GM12878 (cell line): ENCODE measurements around the gene NPPB. TPM values are rescaled to one million over a fixed set of nuclear protein-coding genes. Genes with fewer than 3 reads are reported as not detected.

Experiments used
- ATAC-seq: fragments of 200-7000 bp; cut with Tn5 transposase; 3 replicates; pipeline ENCODE4 v1.9.1; 2020; ENCODE audit warnings: mild to moderate bottlenecking, moderate library complexity
- BruUV-seq: library from RNA; stranded (reverse); fragments of 400-500 nt; replicated peaks from 2 replicates; lab custom pipeline; 2021; lab: Mats Ljungman, UMichigan
- CTCF ChIA-PET: fragments of 300-600 bp; sonication (Branson Sonifier 250); formaldehyde crosslinking; extraction: SDS; loops from one replicate; lab custom pipeline; 2021; ENCODE audit warnings: inconsistent platforms; lab: Yijun Ruan, JAX
- POLR2A ChIA-PET: fragments of 350-600 bp; formaldehyde crosslinking; extraction: SDS; loops from one replicate; lab custom pipeline; 2021; ENCODE audit warnings: inconsistent platforms; lab: Charles Lee
- RAD21 ChIA-PET: fragments of 300-600 bp; sonication (Branson Sonifier 250); formaldehyde crosslinking; loops from one replicate; lab custom pipeline; 2023; ENCODE audit warnings: antibody characterized with exemption; ENCODE audit not compliant: unreplicated experiment; lab: Charles Lee
- SMC1A ChIA-PET: fragments of 300-600 bp; sonication (Branson Sonifier 250); formaldehyde crosslinking; loops from one replicate; lab custom pipeline; 2023; ENCODE audit not compliant: unreplicated experiment, uncharacterized antibody; lab: Charles Lee
- DNase-seq: peaks from one replicate; pipeline ENCODE4 v3.0.0-alpha.2; 2011; ENCODE audit warnings: low read depth, low spot score
- FAIRE-seq: peaks from 3 replicates; lab custom pipeline; 2011; peaks lifted over from hg19 to GRCh38; lab: Jason Lieb, UNC
- H2AFZ ChIP-seq: 2 replicates; pipeline ENCODE4 v1.6.0; 2011; ENCODE audit warnings: low read depth, low read length, control low read depth; ENCODE audit not compliant: control insufficient read depth
- H3K27ac ChIP-seq: 2 replicates; pipeline ENCODE4 v1.5.1; 2011; ENCODE audit warnings: control low read depth; ENCODE audit not compliant: control insufficient read depth, insufficient read depth
- H3K27me3 ChIP-seq, 2 experiments: replicated peaks in 1 of 2; 2 replicates each; pipeline versions ENCODE4 v1.6.0 to v1.6.1; 2011; ENCODE audit warnings: low read length in 1 of 2; ENCODE audit not compliant: control insufficient read depth in 2 of 2, insufficient read depth in 2 of 2
- H3K36me3 ChIP-seq, 2 experiments: 2 replicates each; pipeline ENCODE4 v1.5.1; 2011; ENCODE audit warnings: low read length in 1 of 2; ENCODE audit not compliant: control insufficient read depth in 2 of 2, insufficient read depth in 2 of 2
- H3K4me1 ChIP-seq: 2 replicates; pipeline ENCODE4 v1.6.1; 2011; ENCODE audit warnings: mild to moderate bottlenecking, low read length, moderate library complexity, mixed read lengths; ENCODE audit not compliant: control insufficient read depth, insufficient read depth
- H3K4me2 ChIP-seq: 2 replicates; pipeline ENCODE4 v1.6.0; 2011; ENCODE audit warnings: control low read depth; ENCODE audit not compliant: control insufficient read depth, insufficient read depth
- H3K4me3 ChIP-seq: fragments of 200-600 bp; sonication (generic); 2 replicates; pipeline ENCODE4 v1.5.1; 2016
- H3K79me2 ChIP-seq: 2 replicates; pipeline ENCODE4 v1.6.0; 2011; ENCODE audit warnings: low read length; ENCODE audit not compliant: control insufficient read depth, insufficient read depth
- H3K9ac ChIP-seq: 2 replicates; pipeline ENCODE4 v1.8.0; 2011; ENCODE audit warnings: low read length, control low read depth, mixed read lengths; ENCODE audit not compliant: control insufficient read depth, insufficient read depth
- H3K9me3 ChIP-seq: replicated peaks from 3 replicates; pipeline ENCODE4 v1.5.1; 2011; ENCODE audit warnings: mild to moderate bottlenecking, low read length; ENCODE audit not compliant: control insufficient read depth, insufficient read depth
- H4K20me1 ChIP-seq: 2 replicates; pipeline ENCODE4 v1.6.0; 2011; ENCODE audit not compliant: control insufficient read depth, insufficient read depth
- ATF3 ChIP-seq: IDR thresholded peaks from 2 replicates; pipeline ENCODE4 v1.6.1; 2011; ENCODE audit warnings: low read depth, mild to moderate bottlenecking, low read length, moderate library complexity, borderline replicate concordance; ENCODE audit errors: extremely low read depth
- ESRRA ChIP-seq: IDR thresholded peaks from 2 replicates; pipeline ENCODE4 v1.6.1; 2012; ENCODE audit warnings: mild to moderate bottlenecking, low read length, improper control_type of control experiment
- ETV6 ChIP-seq, 2 experiments: fragments of 450-650 bp in 1 of 2; IDR thresholded peaks in 1 of 2; conservative IDR thresholded peaks in 1 of 2; 2 replicates each; pipeline ENCODE4 v1.6.1; 2014; ENCODE audit warnings: antibody characterized with exemption in 1 of 2, borderline replicate concordance in 1 of 2, low read depth in 1 of 2, mild to moderate bottlenecking in 1 of 2, moderate library complexity in 1 of 2
- HCFC1 ChIP-seq: fragments of 150-350 bp; IDR thresholded peaks from 2 replicates; pipeline ENCODE4 v1.6.1; 2014; ENCODE audit warnings: low read length
- HDAC2 ChIP-seq: fragments of 200-600 bp; sonication (generic); IDR thresholded peaks from 2 replicates; pipeline ENCODE4 v1.6.1; 2017
- NFYB ChIP-seq: IDR thresholded peaks from 2 replicates; pipeline ENCODE4 v1.6.1; 2011; ENCODE audit warnings: low read depth, mild to moderate bottlenecking, low read length, improper control_type of control experiment, moderate library complexity; ENCODE audit not compliant: insufficient read depth
- NR2C2 ChIP-seq: IDR thresholded peaks from 2 replicates; pipeline ENCODE4 v1.6.1; 2011; ENCODE audit warnings: borderline replicate concordance, low read depth; ENCODE audit not compliant: control insufficient read depth, insufficient read length
- RELB ChIP-seq: fragments of 450-650 bp; IDR thresholded peaks from 2 replicates; pipeline ENCODE4 v1.6.1; 2017; ENCODE audit warnings: low read depth, mild to moderate bottlenecking, moderate library complexity
- SIX5 ChIP-seq: IDR thresholded peaks from 2 replicates; pipeline ENCODE4 v1.6.1; 2011; ENCODE audit warnings: mild to moderate bottlenecking, low read depth, low read length, moderate library complexity; ENCODE audit not compliant: severe bottlenecking
- SMC3 ChIP-seq: IDR thresholded peaks from 2 replicates; pipeline ENCODE4 v1.6.1; 2011; ENCODE audit warnings: low read length, improper control_type of control experiment, borderline replicate concordance
- SRF ChIP-seq, 2 experiments: IDR thresholded peaks; 2 replicates each; pipeline ENCODE4 v1.6.1; 2011; ENCODE audit warnings: low read depth in 2 of 2, low read length in 2 of 2, mild to moderate bottlenecking in 1 of 2, moderate library complexity in 1 of 2
- STAT1 ChIP-seq: fragments of 450-650 bp; conservative IDR thresholded peaks from 2 replicates; pipeline ENCODE4 v1.6.1; 2014; ENCODE audit warnings: antibody characterized with exemption, mild to moderate bottlenecking
- TBL1XR1 ChIP-seq: IDR thresholded peaks from 2 replicates; pipeline ENCODE4 v1.6.1; 2012; ENCODE audit warnings: low read depth, low read length, improper control_type of control experiment
- TCF12 ChIP-seq: IDR thresholded peaks from 2 replicates; pipeline ENCODE4 v1.6.1; 2011; ENCODE audit warnings: low read depth, mild to moderate bottlenecking, low read length
- TCF7 ChIP-seq: IDR thresholded peaks from 2 replicates; pipeline ENCODE4 v1.6.1; 2014; ENCODE audit warnings: antibody characterized with exemption, borderline replicate concordance
- ZNF207 ChIP-seq: fragments of 450-650 bp; IDR thresholded peaks from 2 replicates; pipeline ENCODE4 v1.6.1; 2014; ENCODE audit warnings: antibody characterized with exemption, mild to moderate bottlenecking, borderline replicate concordance
- ZZZ3 ChIP-seq: IDR thresholded peaks from 2 replicates; pipeline ENCODE4 v1.6.1; 2011; ENCODE audit warnings: low read depth; ENCODE audit not compliant: control insufficient read depth, insufficient read length
- WGBS: methylation state at CpG from one replicate; pipeline ENCODE4 v1.1.6; 2016; ENCODE audit warnings: low lambda C conversion rate; ENCODE audit not compliant: insufficient replicate concordance, insufficient coverage; ENCODE audit errors: missing lambda C conversion rate; 5-methylcytosine and 5-hydroxymethylcytosine counted together
- in situ Hi-C: fragments of 300-500 bp; cut with MboI; formaldehyde crosslinking; loops from 9 replicates; pipeline ENCODE4 v1.14.3; 2018; ENCODE audit warnings: mixed read lengths
- intact Hi-C: fragments of 100-400 bp; cut with micrococcal nuclease; formaldehyde crosslinking; loops from one replicate; pipeline ENCODE4 v1.14.2; 2022; ENCODE audit not compliant: unreplicated experiment
- polyA plus RNA-seq, 11 experiments: library from polyadenylated mRNA; depleted of rRNA in 4 of 11; unstranded in 6 of 11; stranded (reverse) in 5 of 11; fragments of >200 nt; fragmentation: Nextera tagmentation in 4 of 11; fragmentation: Illumina TruSeq in 1 of 11; extraction: Ambion mirVana in 4 of 11; extraction: Trizol in 1 of 11; gene quantifications; 1 replicate in 1 of 11; 2 replicates in 10 of 11; pipeline versions ENCODE4 v1.2.1 to v1.2.3, GENCODE V29; 2011 to 2016; ENCODE audit warnings: inconsistent platforms in 2 of 11, missing spikeins in 2 of 11, low read depth in 1 of 11
- total RNA-seq, 4 experiments: library from RNA; depleted of rRNA in 3 of 4; stranded (reverse); fragments of >200 nt in 3 of 4; fragmentation: Illumina TruSeq in 1 of 4; extraction: Trizol in 1 of 4; gene quantifications; 2 replicates each; pipeline versions ENCODE4 v1.2.1 to v1.2.3, GENCODE V29; 2013 to 2021
- TF ChIP-seq, protein P1 (sequence below): fragments of 450-650 bp; IDR thresholded peaks from 2 replicates; pipeline ENCODE4 v1.6.1; 2017; ENCODE audit warnings: borderline replicate concordance
- TF ChIP-seq, protein P2 (sequence below), 3 experiments: IDR thresholded peaks in 2 of 3; conservative IDR thresholded peaks in 1 of 3; 2 replicates each; pipeline ENCODE4 v1.5.1; 2011; ENCODE audit warnings: low read depth in 3 of 3, low read length in 3 of 3, mild to moderate bottlenecking in 3 of 3, control low read depth in 2 of 3, moderate library complexity in 2 of 3, inconsistent platforms in 1 of 3, mixed read lengths in 1 of 3; ENCODE audit not compliant: control insufficient read depth in 2 of 3, insufficient read depth in 1 of 3; ENCODE audit errors: extremely low read depth in 1 of 3

Gene NPPB
- total and polyA plus RNA-seq, 10 of the 15 experiments (the other 5 are each of a cell fraction or from before 2014, with no cell fraction given), result not detected

GRCh38 chr1:11862890-11863289 is 4.1 kb upstream of the NPPB start:
- no peak for ATAC-seq
- Histone ChIP-seq H3K27ac (no peak overlapping the region), H3K79me2 (no peaks in the 10 kb centered on the region), H3K4me3 (no peak overlapping the region), H2AFZ (no peak overlapping the region), H4K20me1 (no peaks in the 10 kb centered on the region), H3K27me3 (peaks cover 5 to 9% of the 10 kb centered on the region in 2 experiments), H3K4me1 (no peaks in the 10 kb centered on the region), H3K36me3 (no peaks in the 10 kb centered on the region), H3K4me2 (no peak overlapping the region), H3K9me3 (no peaks in the 10 kb centered on the region), H3K9ac (no peak overlapping the region)
- FAIRE-seq, result no peak
- in situ Hi-C loops, result no loop called here
- ChIA-PET RAD21 (no interaction called here), CTCF (no interaction called here), POLR2A (no interaction called here), SMC1A (interaction anchor here (0.7 kb wide), 1 partner anchor 14 kb away, joined by 3 read pairs; no protein-coding TSS in a partner anchor)
- no peak for TF ChIP-seq ESRRA
- TF ChIP-seq, protein P1, sequence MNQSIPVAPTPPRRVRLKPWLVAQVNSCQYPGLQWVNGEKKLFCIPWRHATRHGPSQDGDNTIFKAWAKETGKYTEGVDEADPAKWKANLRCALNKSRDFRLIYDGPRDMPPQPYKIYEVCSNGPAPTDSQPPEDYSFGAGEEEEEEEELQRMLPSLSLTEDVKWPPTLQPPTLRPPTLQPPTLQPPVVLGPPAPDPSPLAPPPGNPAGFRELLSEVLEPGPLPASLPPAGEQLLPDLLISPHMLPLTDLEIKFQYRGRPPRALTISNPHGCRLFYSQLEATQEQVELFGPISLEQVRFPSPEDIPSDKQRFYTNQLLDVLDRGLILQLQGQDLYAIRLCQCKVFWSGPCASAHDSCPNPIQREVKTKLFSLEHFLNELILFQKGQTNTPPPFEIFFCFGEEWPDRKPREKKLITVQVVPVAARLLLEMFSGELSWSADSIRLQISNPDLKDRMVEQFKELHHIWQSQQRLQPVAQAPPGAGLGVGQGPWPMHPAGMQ, result no peak
- no peak for TF ChIP-seq SRF (IDR thresholded peaks at IDR 0.05; ENCODE audit: low read depth in 2 of 2, low read length in 2 of 2)
- no peak for TF ChIP-seq HDAC2
- no peak for TF ChIP-seq ZNF207
- TF ChIP-seq NFYB, result no peak
- TF ChIP-seq TCF7, result no peak
- TF ChIP-seq NR2C2, result no peak
- TF ChIP-seq SMC3, result no peak
- no peak for TF ChIP-seq TCF12
- TF ChIP-seq ATF3, result no peak
- TF ChIP-seq STAT1, result no peak
- TF ChIP-seq ZZZ3, result no peak
- TF ChIP-seq ETV6 (conservative IDR thresholded peaks at IDR 0.05 in 1 of 2, IDR thresholded peaks at IDR 0.05 in 1 of 2; ENCODE audit: borderline replicate concordance in 1 of 2, low read depth in 1 of 2), result no peak
- TF ChIP-seq, protein P2, sequence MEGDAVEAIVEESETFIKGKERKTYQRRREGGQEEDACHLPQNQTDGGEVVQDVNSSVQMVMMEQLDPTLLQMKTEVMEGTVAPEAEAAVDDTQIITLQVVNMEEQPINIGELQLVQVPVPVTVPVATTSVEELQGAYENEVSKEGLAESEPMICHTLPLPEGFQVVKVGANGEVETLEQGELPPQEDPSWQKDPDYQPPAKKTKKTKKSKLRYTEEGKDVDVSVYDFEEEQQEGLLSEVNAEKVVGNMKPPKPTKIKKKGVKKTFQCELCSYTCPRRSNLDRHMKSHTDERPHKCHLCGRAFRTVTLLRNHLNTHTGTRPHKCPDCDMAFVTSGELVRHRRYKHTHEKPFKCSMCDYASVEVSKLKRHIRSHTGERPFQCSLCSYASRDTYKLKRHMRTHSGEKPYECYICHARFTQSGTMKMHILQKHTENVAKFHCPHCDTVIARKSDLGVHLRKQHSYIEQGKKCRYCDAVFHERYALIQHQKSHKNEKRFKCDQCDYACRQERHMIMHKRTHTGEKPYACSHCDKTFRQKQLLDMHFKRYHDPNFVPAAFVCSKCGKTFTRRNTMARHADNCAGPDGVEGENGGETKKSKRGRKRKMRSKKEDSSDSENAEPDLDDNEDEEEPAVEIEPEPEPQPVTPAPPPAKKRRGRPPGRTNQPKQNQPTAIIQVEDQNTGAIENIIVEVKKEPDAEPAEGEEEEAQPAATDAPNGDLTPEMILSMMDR (IDR thresholded peaks at IDR 0.05 in 2 of 3, conservative IDR thresholded peaks at IDR 0.05 in 1 of 3; ENCODE audit: control insufficient read depth in 2 of 3, extremely low read depth in 1 of 3, insufficient read depth in 1 of 3, low read depth in 3 of 3, low read length in 3 of 3), result no peak
- no peak for TF ChIP-seq SIX5
- no peak for TF ChIP-seq HCFC1
- no peak for TF ChIP-seq RELB
- no peak for TF ChIP-seq TBL1XR1
- intact Hi-C loops, result no loop called here
- DNase-seq, result no peak
- no TSS peak for BruUV-seq
- 0% methylated on average over 4 of the region's 6 CpGs for WGBS
